HFFc6 (cell line): ENCODE measurements around the gene PLA2G6. TPM values are rescaled to one million over a fixed set of nuclear protein-coding genes. Genes with fewer than 3 reads are reported as not detected.

ENCODE experiments used
- DNase-seq: peaks from one replicate; pipeline ENCODE4 v3.0.0-alpha.2; 2018
- H3K27ac Mint-ChIP-seq: 2 replicates; pipeline ENCODE4 v1.8.0; 2020; ENCODE audit warnings: mild to moderate bottlenecking, mixed read lengths
- H3K27me3 Mint-ChIP-seq: 2 replicates; pipeline ENCODE4 v1.8.0; 2021; ENCODE audit warnings: mild to moderate bottlenecking, moderate library complexity, mixed read lengths; ENCODE audit not compliant: insufficient read depth
- H3K36me3 Mint-ChIP-seq: 2 replicates; pipeline ENCODE4 v1.8.0; 2021; ENCODE audit warnings: low read depth, mixed read lengths
- H3K4me1 Mint-ChIP-seq: 2 replicates; pipeline ENCODE4 v1.8.0; 2020; ENCODE audit warnings: low read depth, mixed read lengths
- H3K4me3 Mint-ChIP-seq: 2 replicates; pipeline ENCODE4 v1.8.0; 2020; ENCODE audit warnings: mild to moderate bottlenecking, moderate library complexity, mixed read lengths
- H3K9me3 Mint-ChIP-seq: 2 replicates; pipeline ENCODE4 v1.8.0; 2020; ENCODE audit warnings: mild to moderate bottlenecking, mixed read lengths
- total RNA-seq, 6 experiments: library from RNA; stranded (reverse); fragmentation: NEBNext Ultra II Directional; extraction: Animal tissue kit (Norgen Biotek cat#: 25700); gene quantifications; 2 replicates in 1 of 6; 3 replicates in 5 of 6; pipeline ENCODE4 v1.2.3, GENCODE V29; 2021
- TF ChIP-seq, protein P1 (sequence below): fragments of 200-600 bp; sonication (generic); IDR thresholded peaks from 2 replicates; pipeline ENCODE4 v1.5.0; 2021; ENCODE audit warnings: antibody characterized with exemption, mild to moderate bottlenecking

The PLA2G6 gene
- total RNA-seq, 6 experiments from 2014 or later: 4.1 to 6.6 (median 5.3) TPM

DNA sequence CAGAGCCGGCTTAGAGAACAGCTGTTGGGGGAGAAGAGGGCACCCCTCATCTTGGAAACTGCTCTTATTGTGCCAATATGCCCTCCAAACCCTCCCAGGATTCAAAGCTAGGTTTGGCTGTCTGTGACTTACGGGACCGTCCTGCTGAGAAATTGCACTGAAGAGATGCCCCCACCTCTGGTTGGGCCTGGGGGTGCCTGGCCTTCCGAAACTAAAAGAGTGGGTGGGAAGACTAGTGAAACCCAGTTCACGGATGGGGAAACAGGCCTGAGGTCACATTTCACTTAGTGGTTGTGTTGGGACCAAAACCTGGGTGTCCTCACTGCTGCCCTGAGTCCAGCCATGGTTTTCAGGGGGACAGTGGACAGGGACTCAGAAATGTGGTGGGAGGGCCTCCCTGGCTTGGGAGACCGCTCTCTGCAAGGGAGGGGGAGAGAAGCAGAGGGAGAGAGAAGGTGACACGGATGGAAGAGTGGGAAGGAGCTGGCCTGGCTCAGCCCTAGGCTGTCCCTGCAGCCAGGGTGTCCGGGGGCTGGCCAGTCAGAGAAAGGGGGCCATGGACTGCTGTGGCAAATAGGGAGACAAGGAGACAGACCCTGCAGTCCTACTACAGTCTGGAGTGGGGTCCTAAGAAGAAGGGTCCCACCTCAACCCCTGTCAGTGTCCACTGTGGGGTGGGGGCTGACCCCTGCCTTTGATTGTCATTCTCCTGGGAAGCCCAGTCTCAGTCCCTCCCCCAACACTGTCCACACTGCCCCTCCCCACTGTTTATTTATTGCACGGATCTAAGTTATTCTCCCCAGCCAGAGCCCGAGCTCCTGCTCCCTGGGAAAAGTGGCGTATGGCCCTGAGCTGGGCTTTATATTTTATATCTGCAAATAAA is 33.8 kb upstream of the PLA2G6 start:
- Mint-ChIP-seq H3K4me3 (peak overlapping the region; percentile 28; the same call in 1 of the 2 replicates), H3K27ac (peak overlapping the region; percentile 73), H3K27me3 (peaks cover 31% of the 10 kb centered on the region), H3K4me1 (peaks cover 54% of the 10 kb centered on the region), H3K36me3 (peaks cover 24% of the 10 kb centered on the region), H3K9me3 (no peaks in the 10 kb centered on the region; the same call in 1 of the 2 replicates)
- DNase-seq: no peak
- TF ChIP-seq, protein P1, sequence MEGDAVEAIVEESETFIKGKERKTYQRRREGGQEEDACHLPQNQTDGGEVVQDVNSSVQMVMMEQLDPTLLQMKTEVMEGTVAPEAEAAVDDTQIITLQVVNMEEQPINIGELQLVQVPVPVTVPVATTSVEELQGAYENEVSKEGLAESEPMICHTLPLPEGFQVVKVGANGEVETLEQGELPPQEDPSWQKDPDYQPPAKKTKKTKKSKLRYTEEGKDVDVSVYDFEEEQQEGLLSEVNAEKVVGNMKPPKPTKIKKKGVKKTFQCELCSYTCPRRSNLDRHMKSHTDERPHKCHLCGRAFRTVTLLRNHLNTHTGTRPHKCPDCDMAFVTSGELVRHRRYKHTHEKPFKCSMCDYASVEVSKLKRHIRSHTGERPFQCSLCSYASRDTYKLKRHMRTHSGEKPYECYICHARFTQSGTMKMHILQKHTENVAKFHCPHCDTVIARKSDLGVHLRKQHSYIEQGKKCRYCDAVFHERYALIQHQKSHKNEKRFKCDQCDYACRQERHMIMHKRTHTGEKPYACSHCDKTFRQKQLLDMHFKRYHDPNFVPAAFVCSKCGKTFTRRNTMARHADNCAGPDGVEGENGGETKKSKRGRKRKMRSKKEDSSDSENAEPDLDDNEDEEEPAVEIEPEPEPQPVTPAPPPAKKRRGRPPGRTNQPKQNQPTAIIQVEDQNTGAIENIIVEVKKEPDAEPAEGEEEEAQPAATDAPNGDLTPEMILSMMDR: no peak

DNA sequence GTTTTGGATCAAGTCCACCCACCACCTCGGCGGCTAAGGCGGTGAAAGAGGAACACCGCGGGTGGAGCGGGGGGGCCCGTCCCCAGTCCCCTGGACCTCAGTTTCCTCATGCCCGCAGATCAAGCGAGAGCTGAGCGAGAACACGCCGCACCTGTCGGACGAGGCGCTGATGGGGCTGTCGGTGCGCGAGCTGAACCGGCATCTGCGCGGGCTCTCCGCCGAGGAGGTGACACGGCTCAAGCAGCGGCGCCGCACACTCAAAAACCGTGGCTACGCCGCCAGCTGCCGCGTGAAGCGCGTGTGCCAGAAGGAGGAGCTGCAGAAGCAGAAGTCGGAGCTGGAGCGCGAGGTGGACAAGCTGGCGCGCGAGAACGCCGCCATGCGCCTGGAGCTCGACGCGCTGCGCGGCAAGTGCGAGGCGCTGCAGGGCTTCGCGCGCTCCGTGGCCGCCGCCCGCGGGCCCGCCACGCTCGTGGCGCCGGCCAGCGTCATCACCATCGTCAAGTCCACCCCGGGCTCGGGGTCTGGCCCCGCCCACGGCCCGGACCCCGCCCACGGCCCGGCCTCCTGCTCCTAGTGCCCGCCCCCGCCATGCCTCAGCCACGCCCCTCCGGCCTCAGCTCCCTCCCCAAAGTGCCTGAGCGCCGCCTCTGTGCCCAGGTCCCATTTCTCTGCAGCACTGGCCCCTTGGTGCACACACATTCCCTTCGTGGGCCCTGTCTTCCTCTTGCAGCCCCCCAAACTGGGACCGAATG is 32.8 kb upstream of the PLA2G6 start:
- TF ChIP-seq, protein P1: no peak
- DNase-seq: no peak
- Mint-ChIP-seq H3K36me3 (peaks cover 28% of the 10 kb centered on the region), H3K27ac (peak overlapping the region; percentile 73), H3K27me3 (peaks cover 30% of the 10 kb centered on the region), H3K4me3 (no peak overlapping the region), H3K9me3 (no peaks in the 10 kb centered on the region; the same call in 1 of the 2 replicates), H3K4me1 (peaks cover 47% of the 10 kb centered on the region)

DNA sequence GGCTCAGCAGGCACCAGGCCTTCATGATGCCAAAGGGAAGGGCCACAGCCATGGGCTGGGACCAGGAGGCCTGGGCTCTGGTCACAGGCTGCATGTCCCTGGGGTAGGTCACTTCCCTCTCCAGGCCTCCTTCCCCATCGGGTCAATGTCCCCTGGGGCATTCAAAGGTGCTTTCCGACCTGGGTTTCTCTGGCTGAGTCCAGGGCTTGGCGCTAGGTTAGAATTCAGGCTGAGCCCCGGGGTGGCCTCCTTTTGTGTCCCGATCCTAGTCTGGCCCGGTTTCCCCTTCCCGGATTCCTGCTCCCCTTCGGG is 32.3 kb upstream of the PLA2G6 start:
- Mint-ChIP-seq H3K4me3 (no peak overlapping the region; the same call in 1 of the 2 replicates), H3K36me3 (peaks cover 28% of the 10 kb centered on the region), H3K27me3 (peaks cover 32% of the 10 kb centered on the region), H3K4me1 (peaks cover 42% of the 10 kb centered on the region), H3K9me3 (no peaks in the 10 kb centered on the region; the same call in 1 of the 2 replicates), H3K27ac (no peak overlapping the region; the same call in 1 of the 2 replicates)
- TF ChIP-seq, protein P1: no peak
- no peak for DNase-seq

DNA sequence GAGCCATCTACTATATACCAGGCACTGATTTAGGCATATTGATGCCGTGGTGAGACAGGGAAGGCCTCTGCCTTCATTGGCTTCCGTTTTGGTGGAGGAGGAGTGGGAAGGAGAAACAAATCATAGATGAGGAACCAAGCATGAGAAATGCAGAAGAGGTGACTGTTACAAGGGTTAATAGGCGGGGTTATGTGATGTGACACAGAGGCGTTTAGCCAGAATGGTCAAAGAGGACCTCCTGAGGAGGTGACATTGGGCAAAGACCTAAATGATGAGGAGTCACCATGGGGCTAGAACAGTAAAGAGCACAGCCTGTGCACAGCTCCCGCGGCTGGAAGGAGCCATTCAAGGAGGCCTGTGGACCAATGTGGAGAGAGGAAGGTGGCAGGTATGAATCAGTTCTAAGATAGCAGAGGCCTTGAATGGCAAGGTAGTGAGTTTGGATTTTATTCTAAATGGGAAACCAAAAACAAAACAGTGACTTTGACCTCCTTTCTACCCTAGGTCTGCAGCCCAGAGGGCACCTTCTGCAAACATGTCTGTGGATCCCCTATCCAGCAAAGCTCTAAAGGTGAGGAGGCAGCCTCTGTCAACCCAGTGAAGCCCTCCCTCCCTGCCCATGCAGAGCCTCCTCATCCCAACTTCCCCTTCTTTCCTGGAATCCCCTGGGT is 31.8 kb upstream of the PLA2G6 start:
- peak overlapping the region; percentile 61 for H3K27ac Mint-ChIP-seq
- peaks cover 35% of the 10 kb centered on the region for H3K27me3 Mint-ChIP-seq
- peaks cover 37% of the 10 kb centered on the region for H3K4me1 Mint-ChIP-seq
- no peak overlapping the region; the same call in 1 of the 2 replicates for H3K4me3 Mint-ChIP-seq
- H3K9me3 Mint-ChIP-seq: no peaks in the 10 kb centered on the region; the same call in 1 of the 2 replicates
- TF ChIP-seq, protein P1: no peak
- H3K36me3 Mint-ChIP-seq: peaks cover 28% of the 10 kb centered on the region
- no peak for DNase-seq

DNA sequence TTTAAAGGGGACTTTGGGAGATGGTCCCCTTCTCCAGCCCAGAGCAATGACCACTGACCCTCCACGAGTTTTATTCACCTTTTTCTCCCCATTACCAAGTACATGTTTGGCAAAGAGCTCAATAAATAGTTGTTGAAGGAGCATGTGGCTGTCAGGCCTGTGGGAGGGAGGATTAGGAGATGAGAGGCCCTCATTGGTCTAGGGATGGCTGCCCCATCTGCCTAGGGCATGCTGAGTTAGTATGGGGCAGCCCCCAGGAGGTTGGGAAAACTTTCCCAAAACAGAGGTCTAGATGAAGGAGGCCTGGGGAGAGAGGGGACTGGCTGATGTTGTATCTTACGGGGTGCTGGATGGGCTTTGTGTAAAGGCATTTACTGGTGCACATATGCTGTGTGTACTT is 30.8 kb upstream of the PLA2G6 start:
- peaks cover 27% of the 10 kb centered on the region for H3K4me1 Mint-ChIP-seq
- no peaks in the 10 kb centered on the region; the same call in 1 of the 2 replicates for H3K9me3 Mint-ChIP-seq
- peak overlapping the region; percentile 66 for H3K27ac Mint-ChIP-seq
- H3K36me3 Mint-ChIP-seq: peaks cover 28% of the 10 kb centered on the region
- H3K4me3 Mint-ChIP-seq: no peak overlapping the region
- no peak for DNase-seq
- H3K27me3 Mint-ChIP-seq: peaks cover 31% of the 10 kb centered on the region
- TF ChIP-seq, protein P1: no peak
